Smooth muscle cell (in vitro differentiated cells): ENCODE results near the gene PYGL. TPM values are rescaled to one million over a fixed set of nuclear protein-coding genes. Genes with fewer than 3 reads are reported as not detected.
"Not testable (repeated sequence)": the region's sequence is repeated elsewhere in the genome, so short reads cannot be mapped to it uniquely, and the experiment has no call there.

Experiments
- DNase-seq: peaks from one replicate; lab custom pipeline; 2025; ENCODE audit not compliant: unreplicated experiment; lab: John Stamatoyannopoulos, UW
- H2AFZ ChIP-seq: fragments of 200-600 bp; sonication (generic); 2 replicates; pipeline ENCODE4 v1.6.0; 2016; ENCODE audit warnings: antibody characterized with exemption, low read depth, mild to moderate bottlenecking
- H3F3A ChIP-seq: fragments of 200-600 bp; sonication (generic); 2 replicates; pipeline ENCODE4 v1.6.0; 2017; ENCODE audit warnings: antibody characterized with exemption, low read depth
- H3K27ac ChIP-seq: fragments of 200-600 bp; sonication (generic); 2 replicates; pipeline ENCODE4 v1.5.1; 2016; ENCODE audit warnings: low read depth, mild to moderate bottlenecking
- H3K27me3 ChIP-seq: fragments of 200-600 bp; sonication (generic); 2 replicates; pipeline ENCODE4 v1.6.1; 2016; ENCODE audit warnings: low read depth, mild to moderate bottlenecking
- H3K36me3 ChIP-seq: fragments of 200-600 bp; sonication (generic); 2 replicates; pipeline ENCODE4 v1.5.1; 2016; ENCODE audit warnings: low read depth
- H3K4me1 ChIP-seq: fragments of 200-600 bp; sonication (generic); 2 replicates; pipeline ENCODE4 v1.5.1; 2016; ENCODE audit warnings: low read depth
- H3K4me2 ChIP-seq: fragments of 200-600 bp; sonication (generic); 2 replicates; pipeline ENCODE4 v1.6.0; 2016; ENCODE audit warnings: mild to moderate bottlenecking
- H3K4me3 ChIP-seq: fragments of 200-600 bp; sonication (generic); 2 replicates; pipeline ENCODE4 v1.5.1; 2016; ENCODE audit warnings: mild to moderate bottlenecking
- H3K79me2 ChIP-seq: fragments of 200-600 bp; sonication (generic); 2 replicates; pipeline ENCODE4 v1.6.0; 2016; ENCODE audit warnings: low read depth, mild to moderate bottlenecking
- H3K9ac ChIP-seq: fragments of 200-600 bp; sonication (generic); 2 replicates; pipeline ENCODE4 v1.6.0; 2016; ENCODE audit warnings: low read depth
- H3K9me3 ChIP-seq: fragments of 200-600 bp; sonication (generic); replicated peaks from 2 replicates; pipeline ENCODE4 v1.5.1; 2016; ENCODE audit warnings: low read depth
- H4K20me1 ChIP-seq: fragments of 200-600 bp; sonication (generic); 2 replicates; pipeline ENCODE4 v1.6.0; 2016; ENCODE audit warnings: low read depth
- CTCF ChIP-seq: fragments of 200-600 bp; sonication (generic); IDR thresholded peaks from 2 replicates; pipeline ENCODE4 v1.5.1; 2017; ENCODE audit warnings: borderline replicate concordance, mild to moderate bottlenecking, antibody characterized with exemption; ENCODE audit not compliant: insufficient read depth, poor library complexity, severe bottlenecking
- WGBS: methylation state at CpG from one replicate; pipeline ENCODE4 v1.1.7; 2016; ENCODE audit warnings: low lambda C conversion rate; 5-methylcytosine and 5-hydroxymethylcytosine counted together
- polyA plus RNA-seq: library from polyadenylated mRNA; unstranded; fragments of >200 nt; fragmentation: Nextera tagmentation; extraction: Ambion mirVana; gene quantifications from 2 replicates; pipeline ENCODE4 v1.2.1, GENCODE V29; 2016
- total RNA-seq: library from RNA; depleted of rRNA; stranded (reverse); fragments of >200 nt; gene quantifications from 2 replicates; pipeline ENCODE4 v1.2.3, GENCODE V29; 2014

Gene PYGL
- total and polyA plus RNA-seq, 2 experiments from 2014 or later, result 23.4 to 43.0 TPM

DNA sequence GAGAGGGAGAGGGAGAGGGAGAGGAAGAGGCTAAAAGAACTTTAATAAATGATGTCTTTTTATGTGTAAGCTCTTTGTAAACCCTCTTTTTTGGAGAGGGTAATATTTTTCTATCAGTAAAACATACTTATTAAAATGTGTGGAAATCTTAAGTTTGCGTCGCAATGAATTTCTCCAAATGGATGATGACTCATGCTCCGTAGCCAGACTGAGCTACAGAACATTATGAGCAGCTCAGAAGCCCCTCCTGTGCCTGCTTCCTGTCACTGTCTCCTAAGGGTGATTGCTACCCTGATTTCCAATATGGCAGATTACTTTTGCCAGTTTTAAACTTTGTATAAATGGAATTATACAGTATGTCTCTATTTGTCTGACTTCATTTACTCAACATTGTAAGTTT, 13.0 kb upstream of the PYGL start:
- H3F3A ChIP-seq, result peaks cover 16% of the 10 kb centered on the region
- H3K9ac ChIP-seq, result no peak overlapping the region
- no peak overlapping the region for H3K4me2 ChIP-seq
- peaks cover 4% of the 10 kb centered on the region for H3K4me1 ChIP-seq
- no peak for DNase-seq
- no peaks in the 10 kb centered on the region for H3K27me3 ChIP-seq
- no peaks in the 10 kb centered on the region for H3K36me3 ChIP-seq
- H3K4me3 ChIP-seq, result no peak overlapping the region
- WGBS, result 5% methylated on average over 3 of the region's 3 CpGs
- H2AFZ ChIP-seq, result no peak overlapping the region
- no peaks in the 10 kb centered on the region for H3K9me3 ChIP-seq
- H3K27ac ChIP-seq, result no peak overlapping the region
- H3K79me2 ChIP-seq, result no peaks in the 10 kb centered on the region
- no peak for TF ChIP-seq CTCF
- H4K20me1 ChIP-seq, result no peaks in the 10 kb centered on the region

GRCh38 chr14:50956421-50956820, 12.1 kb upstream of the PYGL start:
- H3K36me3 ChIP-seq, H3K27me3 ChIP-seq, H3K9ac ChIP-seq, H2AFZ ChIP-seq, H4K20me1 ChIP-seq, H3K4me1 ChIP-seq, H3K27ac ChIP-seq, H3K9me3 ChIP-seq, H3K4me3 ChIP-seq, DNase-seq, H3K4me2 ChIP-seq, H3K79me2 ChIP-seq: not testable (repeated sequence)
- H3F3A ChIP-seq, result peaks cover 15% of the 10 kb centered on the region
- WGBS, result 96% methylated on average over 32 of the region's 32 CpGs

- peak overlapping the region; percentile 61 for H3K4me2 ChIP-seq
- H3K27ac ChIP-seq, result peak overlapping the region; percentile 94
- H3K9ac ChIP-seq, result peak overlapping the region; percentile 34
Observed at GRCh38 chr14:50955373-50956043, 11.2 kb upstream of the PYGL start.

DNA sequence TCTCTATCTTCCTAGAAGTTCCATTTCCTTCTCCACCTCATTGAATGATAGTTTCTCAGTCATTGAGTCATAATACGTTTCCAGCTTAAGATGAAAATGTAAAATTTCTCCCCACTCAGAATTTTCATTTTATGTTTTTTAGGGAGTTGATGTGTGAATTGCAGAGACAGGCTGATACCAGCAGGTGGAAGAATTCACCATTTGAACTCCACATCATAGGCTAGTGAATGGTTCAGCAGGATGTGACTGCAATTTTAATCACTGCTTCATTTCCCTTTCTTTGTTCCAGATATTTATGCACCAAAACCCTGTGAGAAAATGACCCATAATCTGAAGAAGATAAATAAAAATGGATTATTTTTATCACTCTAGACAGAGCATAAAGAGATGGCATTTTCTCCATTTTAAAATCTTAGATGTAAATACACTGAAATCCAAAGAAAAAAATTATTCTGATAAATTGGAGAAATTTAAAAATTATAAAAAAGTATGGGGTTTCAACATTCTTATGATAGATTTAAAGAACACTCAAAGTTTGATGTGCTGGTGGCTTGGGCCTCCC, 10.6 kb upstream of the PYGL start:
- peaks cover 4% of the 10 kb centered on the region for H3K4me1 ChIP-seq
- H3K9me3 ChIP-seq, result no peaks in the 10 kb centered on the region
- H3K79me2 ChIP-seq, result no peaks in the 10 kb centered on the region
- peak overlapping the region; percentile 94 for H3K27ac ChIP-seq
- peak overlapping the region; percentile 61 for H3K4me2 ChIP-seq
- no peak overlapping the region for H3K4me3 ChIP-seq
- H3F3A ChIP-seq, result peaks cover 11% of the 10 kb centered on the region
- H4K20me1 ChIP-seq, result no peaks in the 10 kb centered on the region
- H2AFZ ChIP-seq, result no peak overlapping the region
- DNase-seq, result no peak
- peak overlapping the region; percentile 34 for H3K9ac ChIP-seq
- peak; percentile 57 for TF ChIP-seq CTCF
- WGBS, result 52% methylated on average over 1 of the region's 1 CpG
- H3K27me3 ChIP-seq, result no peaks in the 10 kb centered on the region
- no peaks in the 10 kb centered on the region for H3K36me3 ChIP-seq

More at GRCh38 chr14:50955373-50956043, 11.2 kb upstream of the PYGL start:
- H3F3A ChIP-seq, result peaks cover 11% of the 10 kb centered on the region
- no peaks in the 10 kb centered on the region for H3K27me3 ChIP-seq
- no peaks in the 10 kb centered on the region for H3K9me3 ChIP-seq
- H2AFZ ChIP-seq, result no peak overlapping the region
- H3K4me1 ChIP-seq, result peaks cover 4% of the 10 kb centered on the region
- no peaks in the 10 kb centered on the region for H3K36me3 ChIP-seq
- WGBS, result 44% methylated on average over 5 of the region's 5 CpGs
- no peaks in the 10 kb centered on the region for H3K79me2 ChIP-seq
- peak; percentile 41 for TF ChIP-seq CTCF
- no peaks in the 10 kb centered on the region for H4K20me1 ChIP-seq
- DNase-seq, result peak; percentile 29
- H3K4me3 ChIP-seq, result no peak overlapping the region
